HG02840 (cell line): ENCODE measurements around the gene DBI.
"Not testable (repeated sequence)": the region's sequence is repeated elsewhere in the genome, so short reads cannot be mapped to it uniquely, and the experiment has no call there.

Experiments
- ATAC-seq: cut with Tn5 transposase; IDR thresholded peaks from one replicate; pipeline ENCODE4 v1.9.1; 2021; ENCODE audit warnings: mild to moderate bottlenecking, moderate library complexity, moderate number of reproducible peaks; ENCODE audit not compliant: unreplicated experiment, low FRiP score

The DBI gene

GRCh38 chr2:119393971-119394748 is 27.4 kb downstream of the DBI start:
- ATAC-seq: no peak

GRCh38 chr2:119397196-119397595 is 30.4 kb downstream of the DBI start:
- no peak for ATAC-seq

- no peak for ATAC-seq
Measured at GRCh38 chr2:119402106-119402505, 35.3 kb downstream of the DBI start.

GRCh38 chr2:119402645-119403560 is 36.1 kb downstream of the DBI start:
- ATAC-seq: no peak

GRCh38 chr2:119403618-119404017 is 36.8 kb downstream of the DBI start:
- ATAC-seq: not testable (repeated sequence)

GRCh38 chr2:119405151-119405550 is 38.4 kb downstream of the DBI start:
- no peak for ATAC-seq

- no peak for ATAC-seq
Measured at GRCh38 chr2:119407430-119408220, 40.8 kb downstream of the DBI start.

- ATAC-seq: no peak
Measured at GRCh38 chr2:119408221-119408619, 41.4 kb downstream of the DBI start.

GRCh38 chr2:119409506-119409905 is 42.7 kb downstream of the DBI start:
- ATAC-seq: no peak

- no peak for ATAC-seq
Measured at GRCh38 chr2:119414894-119415293, 48.1 kb downstream of the DBI start.

GRCh38 chr2:119415630-119416029 is 48.9 kb downstream of the DBI start:
- ATAC-seq: no peak

GRCh38 chr2:119416299-119416923 is 49.6 kb downstream of the DBI start:
- ATAC-seq: no peak

- ATAC-seq: no peak
Measured at GRCh38 chr2:119417908-119418307, 51.1 kb downstream of the DBI start.

- no peak for ATAC-seq
Measured at GRCh38 chr2:119419065-119419464, 52.3 kb downstream of the DBI start.

GRCh38 chr2:119419803-119420508 is 53.2 kb downstream of the DBI start:
- ATAC-seq: no peak

GRCh38 chr2:119421304-119421703 is 54.5 kb downstream of the DBI start:
- no peak for ATAC-seq

- ATAC-seq: no peak
Measured at GRCh38 chr2:119421741-119422140, 55.0 kb downstream of the DBI start.
